ENCODE data around the gene SEC63. TPM values are rescaled to one million over a fixed set of nuclear protein-coding genes. Genes with fewer than 3 reads are reported as not detected.

SEC63 gene
- total and polyA plus RNA-seq, 2 of the 4 experiments (the other 2 are of a cell fraction) = 8.6 to 22.4 TPM

DNA sequence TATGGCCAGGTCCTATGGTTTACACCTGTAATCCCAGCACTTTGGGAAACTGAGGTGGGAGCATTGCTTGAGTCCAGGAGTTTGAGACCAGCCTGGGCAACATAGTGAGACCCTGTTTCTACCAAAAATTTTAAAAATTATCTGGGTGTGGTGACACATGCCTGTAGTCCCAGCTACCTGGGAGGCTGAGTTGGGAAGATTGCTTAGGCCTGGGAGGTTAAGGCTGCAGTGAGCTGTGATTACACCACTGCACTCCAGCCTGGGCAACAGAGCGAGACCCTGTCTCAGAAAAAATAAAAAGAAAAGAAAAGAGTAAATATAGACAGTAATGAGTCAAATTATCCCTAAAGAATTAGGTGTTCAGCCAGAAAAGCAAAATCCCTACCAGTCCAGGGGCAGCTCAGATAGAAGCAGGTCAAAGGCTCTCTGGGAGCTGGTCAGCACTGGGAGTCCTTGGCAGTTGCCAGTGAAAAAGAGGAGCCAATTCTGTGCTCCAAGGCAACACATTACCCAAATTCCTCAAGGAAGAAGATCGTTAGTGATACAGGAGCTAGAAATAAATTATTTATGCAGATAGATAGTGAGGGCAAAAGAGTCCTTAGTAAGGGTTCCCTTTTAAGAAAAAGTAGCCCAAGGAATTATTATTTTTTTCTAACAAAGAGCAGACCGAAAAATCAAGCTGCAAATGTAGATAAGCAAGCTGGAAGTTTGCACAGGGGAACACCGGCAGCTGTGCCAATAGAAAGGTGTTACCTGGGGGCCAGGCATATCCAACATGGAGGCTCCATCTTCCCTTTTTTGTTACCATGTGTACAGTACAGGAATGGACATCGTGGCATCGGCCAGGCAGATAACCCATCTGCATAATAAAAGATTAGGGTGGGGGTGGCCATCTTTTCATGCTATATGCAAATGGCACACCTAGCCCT lies 31.4 kb upstream of the SEC63 start:
- H2BK120ac ChIP-seq (ENCODE audit: low read depth, low read length) = no peak overlapping the region
- DNase-seq (no peak), ATAC-seq (ENCODE audit: low read depth) (no peak)
- no peak overlapping the region for H3K27ac ChIP-seq (ENCODE audit: insufficient read depth, low read length)
- no peaks in the 10 kb centered on the region for H3K9me1 ChIP-seq (ENCODE audit: insufficient read depth, low read length)
- no peak overlapping the region for H4K8ac ChIP-seq (ENCODE audit: low read depth in 2 of 2, low read length in 2 of 2)
- POLR2A ChIA-PET (ENCODE audit: unreplicated experiment) = no interaction called here
- no peak overlapping the region for H3K18ac ChIP-seq (ENCODE audit: low read depth, low read length)
- H2AFZ ChIP-seq (replicated peaks; ENCODE audit: low read length, poor library complexity) = no peak overlapping the region
- no peak overlapping the region for H3K23ac ChIP-seq (ENCODE audit: low read depth, low read length)
- H4K91ac ChIP-seq (ENCODE audit: insufficient read depth, low read depth, low read length) = no peak overlapping the region
- no peaks in the 10 kb centered on the region for H3K4me1 ChIP-seq (ENCODE audit: control insufficient read depth, insufficient read depth, low read length)
- H3K14ac ChIP-seq (replicated peaks; ENCODE audit: low read depth, low read length) = no peak overlapping the region
- H3K9ac ChIP-seq (ENCODE audit: low read depth, low read length) = no peak overlapping the region
- peaks cover 2% of the 10 kb centered on the region for H3K27me3 ChIP-seq (ENCODE audit: control insufficient read depth, insufficient read depth, low read length)
- H3K9me3 ChIP-seq (ENCODE audit: control insufficient read depth, insufficient read depth, low read length) = no peaks in the 10 kb centered on the region
- H3K4ac ChIP-seq (ENCODE audit: low read depth, low read length) = no peak overlapping the region
- dilution Hi-C loops (cut with HindIII; ENCODE audit: low sequenced_read_pairs, unreplicated experiment) = no loop called here
- no peak overlapping the region for H2AK5ac ChIP-seq (ENCODE audit: low read depth, low read length)
- CTCF ChIA-PET = interaction anchor here (1.0 to 3.3 kb wide), 2 partner anchors 9 to 529 kb away, joined by 3 to 16 read pairs; no protein-coding TSS in a partner anchor
- no CpG with 5 or more reads among the region's 6 CpGs for WGBS, 2 experiments (ENCODE audit: extremely low coverage in 2 of 2, insufficient read length in 1 of 2)
- no peak overlapping the region for H3K56ac ChIP-seq (ENCODE audit: extremely low read depth, insufficient read depth, low read length)
- no TSS peak for BruUV-seq (replicated peaks)
- intact Hi-C loops (cut with micrococcal nuclease) = no loop called here
- H4K5ac ChIP-seq (ENCODE audit: low read depth, low read length) = no peak overlapping the region
- H4K20me1 ChIP-seq (ENCODE audit: insufficient read depth, low read length) = no peaks in the 10 kb centered on the region
- H3K79me1 ChIP-seq (ENCODE audit: low read depth in 1 of 2, low read length in 2 of 2) = no peaks in the 10 kb centered on the region
- in situ Hi-C loops (cut with MboI; ENCODE audit: low sequenced_read_pairs) = loop anchor here (5.0 kb wide), 1 partner anchor 58 kb away; no protein-coding TSS in a partner anchor
- no peak overlapping the region for H2BK5ac ChIP-seq (ENCODE audit: low read depth, low read length, poor library complexity, severe bottlenecking)
- TF ChIP-seq CHD1 (IDR thresholded peaks at IDR 0.05; ENCODE audit: low read depth, low read length) (no peak), CEBPB (IDR thresholded peaks at IDR 0.05; ENCODE audit: low read depth, low read length) (no peak), SMC3 (IDR thresholded peaks at IDR 0.05; ENCODE audit: low read depth, low read length) (no peak), BHLHE40 (IDR thresholded peaks at IDR 0.05; ENCODE audit: low read depth, low read length) (no peak), MXI1 (IDR thresholded peaks at IDR 0.05; ENCODE audit: borderline replicate concordance, low read depth, low read length) (no peak), MAFK (IDR thresholded peaks at IDR 0.05; ENCODE audit: low read depth, low read length) (no peak), MAZ (IDR thresholded peaks at IDR 0.05; ENCODE audit: borderline replicate concordance, low read depth, low read length) (no peak), RFX5 (IDR thresholded peaks at IDR 0.05; ENCODE audit: low read depth, low read length) (no peak), NFE2L2 (IDR thresholded peaks at IDR 0.05; ENCODE audit: low read depth, low read length) (no peak), FOS (IDR thresholded peaks at IDR 0.05; ENCODE audit: low read depth, low read length) (no peak), POLR2A (IDR thresholded peaks at IDR 0.05; ENCODE audit: low read depth, low read length) (no peak), RAD21 (IDR thresholded peaks at IDR 0.05; ENCODE audit: low read length) (no peak)
- TF ChIP-seq, protein P1, sequence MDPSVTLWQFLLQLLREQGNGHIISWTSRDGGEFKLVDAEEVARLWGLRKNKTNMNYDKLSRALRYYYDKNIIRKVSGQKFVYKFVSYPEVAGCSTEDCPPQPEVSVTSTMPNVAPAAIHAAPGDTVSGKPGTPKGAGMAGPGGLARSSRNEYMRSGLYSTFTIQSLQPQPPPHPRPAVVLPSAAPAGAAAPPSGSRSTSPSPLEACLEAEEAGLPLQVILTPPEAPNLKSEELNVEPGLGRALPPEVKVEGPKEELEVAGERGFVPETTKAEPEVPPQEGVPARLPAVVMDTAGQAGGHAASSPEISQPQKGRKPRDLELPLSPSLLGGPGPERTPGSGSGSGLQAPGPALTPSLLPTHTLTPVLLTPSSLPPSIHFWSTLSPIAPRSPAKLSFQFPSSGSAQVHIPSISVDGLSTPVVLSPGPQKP (IDR thresholded peaks at IDR 0.05; ENCODE audit: borderline replicate concordance, low read depth, low read length) = no peak
- TF ChIP-seq, protein P2, sequence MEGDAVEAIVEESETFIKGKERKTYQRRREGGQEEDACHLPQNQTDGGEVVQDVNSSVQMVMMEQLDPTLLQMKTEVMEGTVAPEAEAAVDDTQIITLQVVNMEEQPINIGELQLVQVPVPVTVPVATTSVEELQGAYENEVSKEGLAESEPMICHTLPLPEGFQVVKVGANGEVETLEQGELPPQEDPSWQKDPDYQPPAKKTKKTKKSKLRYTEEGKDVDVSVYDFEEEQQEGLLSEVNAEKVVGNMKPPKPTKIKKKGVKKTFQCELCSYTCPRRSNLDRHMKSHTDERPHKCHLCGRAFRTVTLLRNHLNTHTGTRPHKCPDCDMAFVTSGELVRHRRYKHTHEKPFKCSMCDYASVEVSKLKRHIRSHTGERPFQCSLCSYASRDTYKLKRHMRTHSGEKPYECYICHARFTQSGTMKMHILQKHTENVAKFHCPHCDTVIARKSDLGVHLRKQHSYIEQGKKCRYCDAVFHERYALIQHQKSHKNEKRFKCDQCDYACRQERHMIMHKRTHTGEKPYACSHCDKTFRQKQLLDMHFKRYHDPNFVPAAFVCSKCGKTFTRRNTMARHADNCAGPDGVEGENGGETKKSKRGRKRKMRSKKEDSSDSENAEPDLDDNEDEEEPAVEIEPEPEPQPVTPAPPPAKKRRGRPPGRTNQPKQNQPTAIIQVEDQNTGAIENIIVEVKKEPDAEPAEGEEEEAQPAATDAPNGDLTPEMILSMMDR (conservative IDR thresholded peaks at IDR 0.05; ENCODE audit: low read depth, low read length) = no peak
- no peaks in the 10 kb centered on the region for H3K36me3 ChIP-seq (ENCODE audit: control insufficient read depth, insufficient read depth, low read length)
- H3K4me2 ChIP-seq (ENCODE audit: low read depth, low read length) = no peak overlapping the region
- H2AK9ac ChIP-seq (replicated peaks; ENCODE audit: low read depth, low read length, poor library complexity) = no peak overlapping the region
- H2BK20ac ChIP-seq (ENCODE audit: low read depth, low read length) = no peak overlapping the region
- no peak overlapping the region for H3K4me3 ChIP-seq (ENCODE audit: insufficient read depth, low read depth, low read length)
- H2BK15ac ChIP-seq (ENCODE audit: low read depth, low read length) = no peak overlapping the region
